Activated CD4-positive, alpha-beta T cell treated with anti-CD3 and anti-CD28 coated beads for 1 hour (primary cell): ENCODE measurements around the gene PCTP.

Experiments used
- DNase-seq: peaks from one replicate; pipeline ENCODE4 v3.0.0-alpha.2; 2020

The PCTP gene

GRCh38 chr17:55728361-55728760 lies 22.5 kb upstream of the PCTP start:
- no peak for DNase-seq

GRCh38 chr17:55728833-55729232 lies 22.0 kb upstream of the PCTP start:
- no peak for DNase-seq

GRCh38 chr17:55729484-55729883 lies 21.4 kb upstream of the PCTP start:
- no peak for DNase-seq

GRCh38 chr17:55730380-55730779 lies 20.5 kb upstream of the PCTP start:
- DNase-seq = no peak

GRCh38 chr17:55730808-55731207 lies 20.0 kb upstream of the PCTP start:
- no peak for DNase-seq

GRCh38 chr17:55731586-55732250 lies 19.1 kb upstream of the PCTP start:
- no peak for DNase-seq

- no peak for DNase-seq
These were observed 16.6 kb upstream of the PCTP start for GRCh38 chr17:55734128-55734781.

- no peak for DNase-seq
These were observed 15.0 kb upstream of the PCTP start for GRCh38 chr17:55735731-55736405.

- DNase-seq = no peak
These were observed 12.8 kb upstream of the PCTP start for GRCh38 chr17:55737976-55738501.

- DNase-seq = no peak
These were observed 10.1 kb upstream of the PCTP start for GRCh38 chr17:55740511-55741355.

GRCh38 chr17:55741356-55741700 lies 9.5 kb upstream of the PCTP start:
- DNase-seq = no peak

GRCh38 chr17:55742272-55743102 lies 8.4 kb upstream of the PCTP start:
- no peak for DNase-seq

- DNase-seq = no peak
These were observed 7.7 kb upstream of the PCTP start for GRCh38 chr17:55743103-55743679.

GRCh38 chr17:55745258-55745657 lies 5.6 kb upstream of the PCTP start:
- no peak for DNase-seq

GRCh38 chr17:55746466-55746865 lies 4.4 kb upstream of the PCTP start:
- DNase-seq = no peak

GRCh38 chr17:55747209-55747608 lies 3.6 kb upstream of the PCTP start:
- DNase-seq = no peak

- DNase-seq = no peak
These were observed 2.0 kb upstream of the PCTP start for GRCh38 chr17:55748841-55749240.

GRCh38 chr17:55749985-55750384 lies 866 bp upstream of the PCTP start:
- no peak for DNase-seq

- DNase-seq = no peak
These were observed 934 bp downstream of the PCTP start for GRCh38 chr17:55751720-55752250.

GRCh38 chr17:55756689-55757088 lies 5.8 kb downstream of the PCTP start:
- no peak for DNase-seq

GRCh38 chr17:55757659-55758058 lies 6.8 kb downstream of the PCTP start:
- no peak for DNase-seq

- no peak for DNase-seq
These were observed 7.3 kb downstream of the PCTP start for GRCh38 chr17:55758171-55758570.
